Keratinocyte (primary cell): ENCODE results near the gene RNF144B.

Source experiments
- CTCF ChIP-seq, 3 experiments: IDR thresholded peaks in 1 of 3; conservative IDR thresholded peaks in 1 of 3; optimal IDR thresholded peaks in 1 of 3; 2 replicates in 2 of 3; 3 replicates in 1 of 3; pipeline versions ENCODE3 to v1.5.1; 2011; ENCODE audit warnings: low read length in 3 of 3, mild to moderate bottlenecking in 3 of 3, moderate library complexity in 2 of 3, control low read depth in 1 of 3, inconsistent platforms in 1 of 3; ENCODE audit not compliant: insufficient read depth in 2 of 3; ENCODE audit errors: extremely low read depth in 1 of 3
- EZH2 ChIP-seq: IDR thresholded peaks from one replicate; pipeline ENCODE4 v1.6.1; 2012; ENCODE audit warnings: inconsistent platforms, mild to moderate bottlenecking, low read length, moderate library complexity

- TF ChIP-seq CTCF (optimal IDR thresholded peaks at IDR 0.05 in 1 of 3, IDR thresholded peaks at IDR 0.05 in 1 of 3, conservative IDR thresholded peaks at IDR 0.05 in 1 of 3; ENCODE audit: extremely low read depth in 1 of 3, insufficient read depth in 2 of 3, low read length in 3 of 3) (no peak), EZH2 (no peak)
Measured at GRCh38 chr6:18444111-18444510, 57.0 kb downstream of the RNF144B start.
